Measurements from ENCODE around the gene TRPM2. TPM values are rescaled to one million over a fixed set of nuclear protein-coding genes. Genes with fewer than 3 reads are reported as not detected.

TRPM2 gene
- polyA plus RNA-seq, 2 donors = 1.2 to 1.7 TPM

DNA sequence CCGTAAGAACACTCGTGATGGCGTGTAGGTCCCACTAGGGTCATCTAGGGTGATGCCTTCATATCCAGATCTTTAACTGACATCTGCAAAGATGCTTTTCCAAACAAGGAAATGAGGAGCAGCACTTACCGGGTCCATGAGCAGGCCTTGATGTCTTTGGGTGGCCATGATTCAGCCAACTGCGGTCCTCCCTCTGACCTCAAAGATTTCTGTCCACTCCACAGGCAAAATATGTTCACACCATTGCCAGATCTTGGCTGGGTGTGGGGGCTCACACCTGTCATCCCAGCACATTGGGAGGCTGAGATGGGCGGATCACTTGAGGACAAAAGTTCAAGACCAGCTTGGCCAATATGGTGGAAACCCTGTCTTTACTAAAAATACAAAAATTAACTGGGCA, 18.2 kb downstream of the TRPM2 start:
- no peaks in the 10 kb centered on the region for H3K36me3 ChIP-seq (ENCODE audit: control insufficient read depth in 2 of 2, insufficient read depth in 2 of 2, low read length in 1 of 2)
- 93 to 94% methylated on average over 6 of the region's 6 CpGs for WGBS, 2 donors
- no peaks in the 10 kb centered on the region for H3K9me3 ChIP-seq (ENCODE audit: control insufficient read depth in 2 of 2, insufficient read depth in 1 of 2, low read depth in 1 of 2, low read length in 1 of 2)
- peaks cover 0 to 5% of the 10 kb centered on the region in 2 donors for H3K27me3 ChIP-seq (ENCODE audit: control insufficient read depth in 1 of 2, insufficient read depth in 2 of 2, low read length in 2 of 2)
- H3K27ac ChIP-seq (ENCODE audit: low read depth in 2 of 2, low read length in 1 of 2) = no peak overlapping the region
- no peak overlapping the region for H3K4me3 ChIP-seq (ENCODE audit: low read depth in 1 of 2, low read length in 2 of 2)
- H3K4me1 ChIP-seq (ENCODE audit: control insufficient read depth in 2 of 2, insufficient read depth in 2 of 2, low read length in 1 of 2) = peaks cover 0 to 9% of the 10 kb centered on the region in 2 donors

DNA sequence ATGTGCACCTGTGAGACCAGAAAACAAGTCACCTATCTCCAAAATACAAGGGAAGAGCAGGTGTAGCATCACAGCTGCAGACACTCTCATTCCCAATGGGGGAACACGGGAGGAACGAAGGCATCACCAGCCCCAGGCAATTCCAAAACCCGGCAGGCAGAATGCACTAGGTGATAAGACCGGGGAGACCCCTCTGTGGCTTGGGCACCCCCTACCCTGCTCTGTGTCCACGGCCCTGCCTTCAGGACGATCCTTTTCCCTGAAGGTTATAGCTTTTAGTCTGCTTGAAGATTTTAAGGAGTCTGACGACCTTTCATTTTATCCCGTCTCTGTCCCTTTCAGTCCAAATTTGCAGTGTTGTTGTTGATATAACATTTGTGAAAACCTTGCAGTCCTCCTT, 19.2 kb downstream of the TRPM2 start:
- Histone ChIP-seq H3K36me3 (ENCODE audit: control insufficient read depth in 2 of 2, insufficient read depth in 2 of 2, low read length in 1 of 2) (no peaks in the 10 kb centered on the region), H3K4me3 (ENCODE audit: low read depth in 1 of 2, low read length in 2 of 2) (no peak overlapping the region), H3K27me3 (ENCODE audit: control insufficient read depth in 1 of 2, insufficient read depth in 2 of 2, low read length in 2 of 2) (peaks cover 0 to 5% of the 10 kb centered on the region in 2 donors), H3K9me3 (ENCODE audit: control insufficient read depth in 2 of 2, insufficient read depth in 1 of 2, low read depth in 1 of 2, low read length in 1 of 2) (no peaks in the 10 kb centered on the region), H3K27ac (ENCODE audit: low read depth in 2 of 2, low read length in 1 of 2) (no peak overlapping the region), H3K4me1 (ENCODE audit: control insufficient read depth in 2 of 2, insufficient read depth in 2 of 2, low read length in 1 of 2) (peaks cover 0 to 13% of the 10 kb centered on the region in 2 donors)
- 73 to 76% methylated on average over 8 of the region's 8 CpGs for WGBS, 2 donors

- Histone ChIP-seq H3K27ac (ENCODE audit: low read depth in 2 of 2, low read length in 1 of 2) (no peak overlapping the region), H3K4me3 (ENCODE audit: low read depth in 1 of 2, low read length in 2 of 2) (no peak overlapping the region), H3K4me1 (ENCODE audit: control insufficient read depth in 2 of 2, insufficient read depth in 2 of 2, low read length in 1 of 2) (peaks cover 0 to 10% of the 10 kb centered on the region in 2 donors), H3K27me3 (ENCODE audit: control insufficient read depth in 1 of 2, insufficient read depth in 2 of 2, low read length in 2 of 2) (no peaks in the 10 kb centered on the region), H3K9me3 (ENCODE audit: control insufficient read depth in 2 of 2, insufficient read depth in 1 of 2, low read depth in 1 of 2, low read length in 1 of 2) (no peaks in the 10 kb centered on the region), H3K36me3 (ENCODE audit: control insufficient read depth in 2 of 2, insufficient read depth in 2 of 2, low read length in 1 of 2) (no peaks in the 10 kb centered on the region)
- 88 to 90% methylated on average over 24 of the region's 24 CpGs for WGBS, 2 donors
Measured at GRCh38 chr21:44374601-44375280, 21.3 kb downstream of the TRPM2 start.

DNA sequence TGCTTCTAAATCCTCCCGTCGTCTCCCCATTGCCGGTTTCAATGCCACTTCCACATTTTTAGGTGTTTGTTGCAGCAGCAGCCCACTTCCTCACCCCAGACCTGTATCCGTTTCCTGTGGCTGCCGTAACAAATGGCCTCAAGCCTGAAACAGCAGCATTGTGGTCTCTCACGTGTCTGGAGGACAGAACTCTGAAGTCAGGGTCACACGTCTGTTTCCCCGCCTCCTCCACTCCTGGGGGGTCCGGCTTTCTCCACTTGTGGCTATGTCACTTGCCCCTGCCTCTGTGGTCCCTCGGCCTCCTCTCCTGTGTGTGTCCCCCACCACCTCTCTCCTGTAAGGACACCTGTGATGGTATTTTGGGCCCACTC, 21.8 kb downstream of the TRPM2 start:
- Histone ChIP-seq H3K27ac (ENCODE audit: low read depth in 2 of 2, low read length in 1 of 2) (no peak overlapping the region), H3K36me3 (ENCODE audit: control insufficient read depth in 2 of 2, insufficient read depth in 2 of 2, low read length in 1 of 2) (no peaks in the 10 kb centered on the region), H3K27me3 (ENCODE audit: control insufficient read depth in 1 of 2, insufficient read depth in 2 of 2, low read length in 2 of 2) (no peaks in the 10 kb centered on the region)

DNA sequence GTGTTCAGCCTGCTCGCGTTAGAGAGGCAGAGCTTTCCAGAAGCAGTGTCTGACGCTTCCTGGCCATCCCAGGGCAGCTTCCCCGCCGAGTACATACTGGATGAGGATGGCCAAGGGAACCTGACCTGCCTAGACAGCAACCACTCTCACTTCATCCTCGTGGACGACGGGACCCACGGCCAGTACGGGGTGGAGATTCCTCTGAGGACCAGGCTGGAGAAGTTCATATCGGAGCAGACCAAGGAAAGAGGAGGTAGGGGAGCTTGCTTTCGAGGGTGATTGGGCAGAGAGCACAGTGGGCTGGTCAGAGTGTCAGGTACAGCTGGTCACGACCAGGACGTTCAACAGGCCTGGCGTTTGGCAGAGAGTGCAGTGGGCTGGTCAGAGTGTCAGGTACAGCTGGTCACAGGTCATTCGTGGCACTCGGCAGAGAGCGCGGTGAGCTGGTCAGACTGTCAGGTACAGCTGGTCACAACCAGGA, 22.4 kb downstream of the TRPM2 start:
- Histone ChIP-seq H3K27me3 (ENCODE audit: control insufficient read depth in 1 of 2, insufficient read depth in 2 of 2, low read length in 2 of 2) (no peaks in the 10 kb centered on the region), H3K4me1 (ENCODE audit: control insufficient read depth in 2 of 2, insufficient read depth in 2 of 2, low read length in 1 of 2) (peaks cover 0 to 8% of the 10 kb centered on the region in 2 donors), H3K4me3 (ENCODE audit: low read depth in 1 of 2, low read length in 2 of 2) (no peak overlapping the region), H3K27ac (ENCODE audit: low read depth in 2 of 2, low read length in 1 of 2) (no peak overlapping the region), H3K9me3 (ENCODE audit: control insufficient read depth in 2 of 2, insufficient read depth in 1 of 2, low read depth in 1 of 2, low read length in 1 of 2) (no peaks in the 10 kb centered on the region), H3K36me3 (ENCODE audit: control insufficient read depth in 2 of 2, insufficient read depth in 2 of 2, low read length in 1 of 2) (no peaks in the 10 kb centered on the region)
- 90 to 91% methylated on average over 19 of the region's 19 CpGs for WGBS, 2 donors

More for the DNA sequence above, 21.8 kb downstream of the TRPM2 start:
- no peaks in the 10 kb centered on the region for H3K9me3 ChIP-seq (ENCODE audit: control insufficient read depth in 2 of 2, insufficient read depth in 1 of 2, low read depth in 1 of 2, low read length in 1 of 2)
- WGBS, 2 donors = 72 to 74% methylated on average over 10 of the region's 10 CpGs
- H3K4me3 ChIP-seq (ENCODE audit: low read depth in 1 of 2, low read length in 2 of 2) = no peak overlapping the region
- H3K4me1 ChIP-seq (ENCODE audit: control insufficient read depth in 2 of 2, insufficient read depth in 2 of 2, low read length in 1 of 2) = peaks cover 0 to 8% of the 10 kb centered on the region in 2 donors

DNA sequence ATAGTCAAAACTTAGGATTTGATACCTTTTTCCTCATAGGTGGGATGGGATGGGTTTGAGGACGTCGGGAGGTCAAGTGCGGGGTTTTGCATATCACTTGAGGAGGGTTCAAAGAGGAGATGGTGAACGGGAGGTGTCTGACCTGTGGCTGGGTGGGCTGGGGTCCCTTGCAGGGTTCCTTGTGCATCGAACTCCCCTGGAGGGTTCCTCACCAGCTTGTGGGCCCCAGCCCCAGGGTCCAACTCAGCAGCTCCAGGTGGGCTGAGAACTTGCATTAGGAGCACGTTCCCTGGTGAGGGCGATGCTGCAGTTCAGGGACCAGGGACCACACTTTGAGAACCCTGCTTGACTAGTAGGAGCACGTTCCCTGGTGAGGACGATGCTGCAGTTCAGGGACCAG, 23.2 kb downstream of the TRPM2 start:
- Histone ChIP-seq H3K27ac (ENCODE audit: low read depth in 2 of 2, low read length in 1 of 2) (no peak overlapping the region), H3K4me1 (ENCODE audit: control insufficient read depth in 2 of 2, insufficient read depth in 2 of 2, low read length in 1 of 2) (peaks cover 0 to 8% of the 10 kb centered on the region in 2 donors), H3K27me3 (ENCODE audit: control insufficient read depth in 1 of 2, insufficient read depth in 2 of 2, low read length in 2 of 2) (no peaks in the 10 kb centered on the region), H3K9me3 (ENCODE audit: control insufficient read depth in 2 of 2, insufficient read depth in 1 of 2, low read depth in 1 of 2, low read length in 1 of 2) (no peaks in the 10 kb centered on the region), H3K4me3 (ENCODE audit: low read depth in 1 of 2, low read length in 2 of 2) (no peak overlapping the region), H3K36me3 (ENCODE audit: control insufficient read depth in 2 of 2, insufficient read depth in 2 of 2, low read length in 1 of 2) (no peaks in the 10 kb centered on the region)
- WGBS, 2 donors = 84 to 86% methylated on average over 9 of the region's 9 CpGs

DNA sequence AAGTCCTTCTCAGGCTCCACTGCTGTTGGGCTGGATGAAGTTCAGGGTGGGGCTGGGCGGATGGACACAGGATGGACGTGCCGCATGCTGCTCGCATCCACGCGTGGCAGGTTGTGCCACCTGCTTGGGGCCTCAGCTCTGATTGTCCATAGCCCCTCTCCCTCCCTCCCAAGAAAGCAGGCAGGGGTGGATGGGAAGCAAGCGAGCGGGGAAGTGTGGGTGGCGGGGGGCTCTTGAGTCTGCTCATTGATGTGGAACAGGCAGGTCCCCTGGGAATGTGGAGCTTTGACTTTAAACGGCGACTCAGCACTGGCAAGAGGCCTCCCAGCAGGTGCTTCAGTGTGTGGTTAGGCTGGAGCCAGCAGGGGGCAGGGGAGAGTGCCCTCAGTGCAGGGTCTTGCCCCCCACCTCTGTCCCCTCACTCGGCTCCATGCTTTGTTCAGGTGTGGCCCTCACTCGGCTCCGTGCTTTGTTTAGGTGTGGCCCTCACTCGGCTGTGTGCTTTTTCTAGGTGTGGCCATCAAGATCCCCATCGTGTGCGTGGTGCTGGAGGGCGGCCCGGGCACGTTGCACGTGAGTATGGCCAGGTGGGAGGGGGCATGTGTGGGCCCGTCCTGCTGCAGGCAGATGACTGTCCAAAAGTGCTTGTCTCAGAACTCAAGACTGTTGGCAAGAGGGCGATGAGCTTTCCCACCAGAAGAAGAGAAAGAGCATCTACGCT, 23.9 kb downstream of the TRPM2 start:
- Histone ChIP-seq H3K4me1 (ENCODE audit: control insufficient read depth in 2 of 2, insufficient read depth in 2 of 2, low read length in 1 of 2) (peaks cover 0 to 8% of the 10 kb centered on the region in 2 donors), H3K27me3 (ENCODE audit: control insufficient read depth in 1 of 2, insufficient read depth in 2 of 2, low read length in 2 of 2) (no peaks in the 10 kb centered on the region), H3K4me3 (ENCODE audit: low read depth in 1 of 2, low read length in 2 of 2) (no peak overlapping the region), H3K27ac (ENCODE audit: low read depth in 2 of 2, low read length in 1 of 2) (no peak overlapping the region), H3K9me3 (ENCODE audit: control insufficient read depth in 2 of 2, insufficient read depth in 1 of 2, low read depth in 1 of 2, low read length in 1 of 2) (peaks cover 0 to 2% of the 10 kb centered on the region in 2 donors), H3K36me3 (ENCODE audit: control insufficient read depth in 2 of 2, insufficient read depth in 2 of 2, low read length in 1 of 2) (no peaks in the 10 kb centered on the region)
- WGBS, 2 donors = 50% methylated on average over 24 of the region's 24 CpGs

DNA sequence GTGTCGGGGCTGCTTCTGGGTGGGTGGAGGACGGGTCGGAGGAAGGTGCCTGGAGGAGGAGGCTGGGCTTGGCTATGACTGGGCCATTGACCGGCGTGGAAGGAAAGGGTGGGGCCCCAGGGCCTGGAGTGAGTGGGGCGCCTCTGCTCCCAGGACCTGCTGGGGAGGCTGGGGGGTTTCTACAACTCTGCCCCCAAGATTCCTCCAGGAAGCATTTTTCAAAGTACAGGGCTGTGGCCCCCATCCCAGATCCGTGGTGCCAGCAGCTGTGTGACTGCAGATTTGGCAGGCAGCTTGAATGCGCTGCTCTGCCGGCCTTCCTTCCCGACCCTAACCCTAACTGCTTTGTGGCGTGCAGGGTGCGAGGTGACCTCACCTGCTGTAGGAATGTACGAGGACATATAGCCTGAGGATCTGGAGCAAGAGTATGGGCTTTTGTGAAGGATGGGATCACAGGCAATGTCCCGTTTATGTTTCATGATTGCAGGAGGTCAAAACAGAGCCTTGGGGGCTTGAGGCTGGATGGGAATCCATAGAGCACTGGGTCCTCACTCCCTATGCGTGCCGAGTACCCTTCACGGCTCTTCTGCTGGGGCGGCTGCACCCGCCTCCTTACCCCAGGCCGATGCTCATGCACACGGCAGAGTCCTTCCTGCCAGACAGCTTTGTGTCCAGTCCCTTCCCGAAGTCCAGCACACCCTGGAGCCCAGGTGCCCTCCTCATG, 24.7 kb downstream of the TRPM2 start:
- H3K4me1 ChIP-seq (ENCODE audit: control insufficient read depth in 2 of 2, insufficient read depth in 2 of 2, low read length in 1 of 2) = peaks cover 0 to 8% of the 10 kb centered on the region in 2 donors
- H3K9me3 ChIP-seq (ENCODE audit: control insufficient read depth in 2 of 2, insufficient read depth in 1 of 2, low read depth in 1 of 2, low read length in 1 of 2) = peaks cover 0 to 7% of the 10 kb centered on the region in 2 donors
- no peak overlapping the region for H3K27ac ChIP-seq (ENCODE audit: low read depth in 2 of 2, low read length in 1 of 2)
- WGBS, 2 donors = 61 to 69% methylated on average over 21 to 22 of the region's 22 CpGs
- no peak overlapping the region for H3K4me3 ChIP-seq (ENCODE audit: low read depth in 1 of 2, low read length in 2 of 2)
- H3K36me3 ChIP-seq (ENCODE audit: control insufficient read depth in 2 of 2, insufficient read depth in 2 of 2, low read length in 1 of 2) = no peaks in the 10 kb centered on the region
- H3K27me3 ChIP-seq (ENCODE audit: control insufficient read depth in 1 of 2, insufficient read depth in 2 of 2, low read length in 2 of 2) = no peaks in the 10 kb centered on the region

- 88 to 94% methylated on average over 34 of the region's 34 CpGs for WGBS, 2 donors
- no peaks in the 10 kb centered on the region for H3K36me3 ChIP-seq (ENCODE audit: control insufficient read depth in 2 of 2, insufficient read depth in 2 of 2, low read length in 1 of 2)
- H3K9me3 ChIP-seq (ENCODE audit: control insufficient read depth in 2 of 2, insufficient read depth in 1 of 2, low read depth in 1 of 2, low read length in 1 of 2) = peaks cover 0 to 9% of the 10 kb centered on the region in 2 donors
- H3K4me3 ChIP-seq (ENCODE audit: low read depth in 1 of 2, low read length in 2 of 2) = no peak overlapping the region
- H3K27me3 ChIP-seq (ENCODE audit: control insufficient read depth in 1 of 2, insufficient read depth in 2 of 2, low read length in 2 of 2) = no peaks in the 10 kb centered on the region
- no peak overlapping the region for H3K27ac ChIP-seq (ENCODE audit: low read depth in 2 of 2, low read length in 1 of 2)
- peaks cover 0 to 8% of the 10 kb centered on the region in 2 donors for H3K4me1 ChIP-seq (ENCODE audit: control insufficient read depth in 2 of 2, insufficient read depth in 2 of 2, low read length in 1 of 2)
Measured at GRCh38 chr21:44378646-44379514, 25.5 kb downstream of the TRPM2 start.

All from esophagus (tissue), 2 donors.